Daoy (cell line): ENCODE measurements around the gene SDR42E1. TPM values are rescaled to one million over a fixed set of nuclear protein-coding genes. Genes with fewer than 3 reads are reported as not detected.

ENCODE experiments used
- DNase-seq: peaks from one replicate; pipeline ENCODE4 v3.0.0-alpha.2; 2015; ENCODE audit warnings: low read depth
- total RNA-seq: library from RNA; depleted of rRNA; stranded (reverse); fragments of >200 nt; shearing (Covaris generic); gene quantifications from 2 replicates; pipeline ENCODE4 v1.2.3, GENCODE V29; 2014; rRNA removed

Gene SDR42E1
- total RNA-seq, 1 experiment from 2014 or later: 1.6 TPM

DNA sequence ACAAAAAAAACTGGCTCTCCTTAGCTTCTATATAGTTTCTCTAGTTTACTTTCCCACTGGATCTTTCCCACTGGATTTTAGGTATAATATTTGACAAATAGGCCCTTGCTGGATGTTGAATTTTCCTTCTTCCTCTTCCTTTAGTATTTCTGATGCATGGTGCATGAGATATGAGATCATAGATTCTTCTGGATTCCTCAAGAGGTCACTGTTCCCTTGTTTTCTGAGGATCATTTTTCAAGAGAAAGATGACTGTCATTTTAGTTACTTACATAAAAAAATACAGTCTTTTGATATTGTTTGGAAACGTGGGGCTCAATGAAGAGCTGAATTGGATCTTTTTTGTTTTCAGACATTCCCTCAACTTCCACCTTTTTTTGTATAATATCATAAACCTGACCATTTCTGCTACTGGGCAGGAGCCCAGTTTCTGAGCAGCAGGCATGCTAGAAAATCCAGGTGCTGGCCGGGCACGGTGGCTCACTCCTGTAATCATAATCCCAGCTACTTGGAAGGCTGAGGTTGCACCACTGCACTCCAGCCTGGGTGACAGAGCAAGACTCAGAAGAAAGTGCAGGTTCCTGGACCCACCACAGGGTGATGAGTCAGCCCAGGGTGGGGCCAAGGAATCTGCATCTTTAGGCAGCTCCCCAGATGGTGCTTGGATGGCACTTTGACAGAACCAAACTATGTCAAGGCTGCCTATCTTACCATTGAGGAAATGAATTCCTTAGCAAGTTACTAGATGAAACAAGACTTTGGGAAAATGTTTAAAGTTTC lies 70.3 kb downstream of the SDR42E1 start:
- peak; percentile 37 for DNase-seq

DNA sequence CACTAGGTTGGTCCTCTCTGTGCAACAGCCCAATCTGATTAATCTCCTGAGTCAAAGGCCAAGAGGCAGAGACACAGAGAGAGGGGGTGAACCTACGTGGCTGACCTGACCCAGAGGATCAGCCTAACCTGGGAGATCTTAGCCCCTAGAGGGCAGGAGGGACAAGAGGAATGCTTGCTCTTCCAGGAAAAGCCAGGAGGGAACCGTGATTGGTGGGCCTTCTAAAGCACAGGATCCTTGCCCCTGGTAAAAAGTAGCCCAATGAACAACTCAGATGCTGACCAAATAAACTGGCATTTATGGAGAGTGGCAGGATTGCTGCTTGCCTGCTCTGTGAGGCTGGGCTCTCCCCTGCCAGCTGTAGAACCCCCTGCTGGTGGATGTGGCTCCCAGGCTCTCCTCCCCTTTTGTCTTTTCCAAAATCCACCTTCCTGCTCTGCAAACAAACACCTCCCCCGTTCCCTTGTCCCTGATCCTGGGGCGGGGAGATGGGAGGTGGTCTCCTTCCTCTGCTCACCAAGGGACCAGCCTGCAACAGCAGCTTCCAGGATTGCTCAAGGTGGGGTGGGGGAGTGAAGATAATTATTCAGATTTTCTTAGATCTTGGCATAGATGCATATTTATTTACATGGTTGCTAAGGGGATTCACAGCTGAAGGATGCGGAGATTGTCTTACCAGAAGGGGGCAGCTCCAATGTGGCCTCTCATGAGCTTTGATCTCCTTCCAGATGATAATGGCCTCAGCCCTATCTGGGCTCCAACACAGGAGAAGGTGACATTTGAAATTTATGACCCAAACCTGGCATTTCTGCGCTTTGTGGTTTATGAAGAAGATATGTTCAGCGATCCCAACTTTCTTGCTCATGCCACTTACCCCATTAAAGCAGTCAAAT lies 71.9 kb downstream of the SDR42E1 start:
- DNase-seq: no peak

Other genes starting within 250 kb of the SDR42E1 start
- gene PLCG2, start 232.2 kb downstream of the SDR42E1 start, total RNA-seq: 1.5 and 1.8 TPM in 2 replicates
- gene HSD17B2, start 23.8 kb upstream of the SDR42E1 start, total RNA-seq: 0.45 and 0.69 TPM in 2 replicates
- 53.5 and 62.8 TPM in 2 replicates for gene MPHOSPH6, start 158.8 kb upstream of the SDR42E1 start, total RNA-seq